Activated CD4-positive, alpha-beta T cell treated with anti-CD3 and anti-CD28 coated beads, Interleukin-2, amount 10 ng/mL, durations not matched to agents 24 days and 14 days (primary cell): Measurements from ENCODE around the gene UNC5A. TPM values are rescaled to one million over a fixed set of nuclear protein-coding genes. Genes with fewer than 3 reads are reported as not detected.

Source experiments
- DNase-seq: peaks from one replicate; pipeline ENCODE4 v3.0.0; 2022
- H3K27ac Mint-ChIP-seq: one replicate; pipeline ENCODE4 v1.8.0; 2022; ENCODE audit warnings: mild to moderate bottlenecking, mixed read lengths
- H3K27me3 Mint-ChIP-seq: one replicate; pipeline ENCODE4 v1.8.0; 2022; ENCODE audit warnings: mixed read lengths
- H3K36me3 Mint-ChIP-seq: one replicate; pipeline ENCODE4 v1.8.0; 2022; ENCODE audit warnings: low read depth, mild to moderate bottlenecking, mixed read lengths
- H3K4me1 Mint-ChIP-seq: one replicate; pipeline ENCODE4 v1.8.0; 2021; ENCODE audit warnings: mixed read lengths
- H3K4me3 Mint-ChIP-seq: one replicate; pipeline ENCODE4 v1.8.0; 2022; ENCODE audit warnings: mild to moderate bottlenecking, moderate library complexity, mixed read lengths
- H3K9me3 Mint-ChIP-seq: one replicate; pipeline ENCODE4 v1.8.0; 2021; ENCODE audit warnings: mixed read lengths
- intact Hi-C: fragments of 100-400 bp; cut with micrococcal nuclease; formaldehyde crosslinking; loops from one replicate; pipeline ENCODE4 v1.15.1; 2023
- total RNA-seq: library from RNA; stranded (reverse); gene quantifications from 2 replicates; pipeline ENCODE4 v1.2.3, GENCODE V29; 2022

Gene UNC5A
- total RNA-seq, 1 donor from 2014 or later = not detected

DNA sequence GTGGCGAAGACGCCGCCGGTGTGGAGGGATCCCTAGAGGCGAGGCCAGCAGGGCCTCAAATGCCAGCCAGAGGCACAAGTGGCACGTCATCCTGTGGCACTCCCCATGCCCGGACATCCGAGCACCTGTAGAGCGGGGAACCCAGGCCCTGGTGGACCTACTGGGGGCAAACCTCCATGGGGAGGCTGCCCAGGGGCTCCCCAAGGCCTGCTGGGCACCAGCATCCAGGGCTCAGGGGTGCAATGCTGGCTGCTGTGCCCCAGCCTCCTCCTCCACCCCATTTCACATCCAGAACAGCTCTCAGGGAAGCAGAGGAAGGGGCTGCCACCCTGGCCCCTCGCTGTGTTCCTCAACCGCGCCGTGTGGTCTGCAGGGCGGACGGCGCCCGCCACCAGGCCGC lies 45.2 kb downstream of the UNC5A start:
- no peak for DNase-seq
- H3K27me3 Mint-ChIP-seq = no peaks in the 10 kb centered on the region
- H3K27ac Mint-ChIP-seq = no peak overlapping the region
- no peaks in the 10 kb centered on the region for H3K36me3 Mint-ChIP-seq
- H3K9me3 Mint-ChIP-seq = no peaks in the 10 kb centered on the region
- no peaks in the 10 kb centered on the region for H3K4me1 Mint-ChIP-seq
- intact Hi-C loops = no loop called here
- H3K4me3 Mint-ChIP-seq = no peak overlapping the region

DNA sequence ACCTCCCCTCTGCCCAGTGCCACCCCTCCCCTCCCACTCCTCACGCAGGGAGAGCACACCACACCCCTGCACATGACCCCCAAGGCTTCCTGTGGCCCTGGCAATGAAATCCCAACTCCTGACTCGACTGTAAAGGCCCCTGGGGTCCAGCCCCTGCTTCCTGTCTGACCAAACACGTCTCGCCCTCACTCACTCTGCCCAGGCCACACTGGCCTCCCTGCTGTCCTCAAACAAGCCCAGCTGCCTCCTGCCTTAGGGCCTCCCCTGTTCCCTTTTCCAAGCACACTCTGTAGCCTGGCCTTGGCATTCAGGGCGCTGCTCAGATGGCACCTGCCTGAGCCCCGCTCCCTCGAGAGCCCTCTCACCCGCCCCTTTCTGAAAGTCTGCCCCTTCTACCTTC lies 46.4 kb downstream of the UNC5A start:
- no peaks in the 10 kb centered on the region for H3K36me3 Mint-ChIP-seq
- intact Hi-C loops = no loop called here

DNA sequence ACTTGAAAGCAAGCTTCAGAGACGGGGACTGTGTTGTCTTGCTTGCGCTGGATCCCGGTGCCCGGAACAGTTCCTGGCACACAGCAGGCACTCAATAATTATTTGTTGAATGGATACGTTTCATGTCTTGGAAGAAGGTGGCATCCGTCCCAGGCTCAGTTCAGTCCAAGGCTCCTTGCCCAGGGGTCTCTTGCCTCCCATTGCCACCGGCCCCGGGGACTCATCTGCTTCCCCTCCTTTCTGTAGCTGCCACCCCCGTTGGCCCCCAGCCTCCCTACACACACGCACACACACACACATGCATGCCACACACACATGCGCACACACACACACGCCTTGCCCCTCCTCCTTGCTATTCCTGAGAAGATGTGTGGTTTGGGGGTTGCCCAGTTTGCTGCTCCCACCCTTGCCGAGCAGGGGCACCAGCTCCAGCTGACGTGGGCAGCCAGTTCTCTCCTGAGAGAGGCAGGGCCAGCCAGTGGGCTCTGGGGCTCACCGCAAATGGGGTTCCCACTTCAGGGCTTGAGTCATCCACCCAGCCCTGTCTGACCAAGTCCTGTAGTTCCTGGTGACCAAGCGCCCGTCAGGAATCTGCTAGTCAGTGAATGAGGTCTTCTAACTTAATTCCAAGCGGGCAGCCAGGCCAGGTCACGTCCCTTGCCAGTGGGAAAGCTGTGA lies 47.0 kb downstream of the UNC5A start:
- no peak overlapping the region for H3K27ac Mint-ChIP-seq
- DNase-seq = no peak
- H3K4me3 Mint-ChIP-seq = no peak overlapping the region
- no peaks in the 10 kb centered on the region for H3K4me1 Mint-ChIP-seq
- H3K9me3 Mint-ChIP-seq = no peaks in the 10 kb centered on the region
- H3K27me3 Mint-ChIP-seq = no peaks in the 10 kb centered on the region
- H3K36me3 Mint-ChIP-seq = no peaks in the 10 kb centered on the region
- intact Hi-C loops = no loop called here

More for the DNA sequence above, 46.4 kb downstream of the UNC5A start:
- Mint-ChIP-seq H3K27ac (no peak overlapping the region), H3K4me3 (no peak overlapping the region), H3K4me1 (no peaks in the 10 kb centered on the region), H3K27me3 (no peaks in the 10 kb centered on the region), H3K9me3 (no peaks in the 10 kb centered on the region)
- no peak for DNase-seq

DNA sequence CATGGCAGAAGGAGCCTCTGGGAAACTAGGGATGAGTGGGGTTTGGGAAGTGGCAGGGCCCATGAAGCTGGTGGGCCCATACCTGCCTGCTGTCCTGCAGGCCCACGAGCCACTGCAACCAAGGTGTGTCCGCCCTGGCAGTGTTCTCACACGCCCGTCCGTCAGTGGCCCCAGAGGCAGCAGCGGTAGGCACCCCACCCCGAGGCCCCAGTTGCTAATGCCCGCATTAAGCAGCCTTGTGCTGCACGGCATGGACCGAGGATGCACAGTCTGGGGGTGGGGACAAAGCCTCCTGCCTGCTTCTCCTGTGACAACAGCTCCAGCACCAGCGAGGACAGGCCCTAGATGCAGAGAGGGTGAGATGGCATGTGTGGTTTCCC lies 47.5 kb downstream of the UNC5A start:
- DNase-seq = no peak
- peaks cover under 1% of the 10 kb centered on the region for H3K27me3 Mint-ChIP-seq
- no peaks in the 10 kb centered on the region for H3K4me1 Mint-ChIP-seq
- no peak overlapping the region for H3K27ac Mint-ChIP-seq
- H3K36me3 Mint-ChIP-seq = no peaks in the 10 kb centered on the region
- no peaks in the 10 kb centered on the region for H3K9me3 Mint-ChIP-seq
- intact Hi-C loops = no loop called here
- no peak overlapping the region for H3K4me3 Mint-ChIP-seq

DNA sequence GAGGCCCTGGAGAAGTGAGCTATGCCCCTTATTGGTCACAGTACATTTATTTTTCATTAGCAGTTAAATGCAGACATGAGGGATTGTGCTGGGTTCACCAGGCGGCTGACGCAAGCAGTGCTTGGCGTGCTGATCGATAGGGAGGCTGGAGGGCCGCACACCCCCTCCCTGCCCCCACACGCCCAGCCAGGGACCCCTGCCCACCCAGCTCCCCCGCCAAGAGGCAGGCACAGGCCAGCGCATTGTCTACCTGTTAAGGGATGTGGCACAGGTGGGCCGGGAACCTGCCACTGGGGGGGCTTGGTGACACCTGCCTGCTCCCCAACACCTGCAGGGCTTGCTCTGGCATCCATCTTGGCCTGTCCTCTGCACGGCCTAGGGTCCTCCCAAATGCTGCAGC lies 49.6 kb downstream of the UNC5A start:
- intact Hi-C loops = no loop called here
- no peak for DNase-seq
- Mint-ChIP-seq H3K27me3 (peaks cover 8% of the 10 kb centered on the region), H3K4me3 (no peak overlapping the region), H3K9me3 (no peaks in the 10 kb centered on the region), H3K4me1 (no peaks in the 10 kb centered on the region), H3K36me3 (no peaks in the 10 kb centered on the region), H3K27ac (no peak overlapping the region)

DNA sequence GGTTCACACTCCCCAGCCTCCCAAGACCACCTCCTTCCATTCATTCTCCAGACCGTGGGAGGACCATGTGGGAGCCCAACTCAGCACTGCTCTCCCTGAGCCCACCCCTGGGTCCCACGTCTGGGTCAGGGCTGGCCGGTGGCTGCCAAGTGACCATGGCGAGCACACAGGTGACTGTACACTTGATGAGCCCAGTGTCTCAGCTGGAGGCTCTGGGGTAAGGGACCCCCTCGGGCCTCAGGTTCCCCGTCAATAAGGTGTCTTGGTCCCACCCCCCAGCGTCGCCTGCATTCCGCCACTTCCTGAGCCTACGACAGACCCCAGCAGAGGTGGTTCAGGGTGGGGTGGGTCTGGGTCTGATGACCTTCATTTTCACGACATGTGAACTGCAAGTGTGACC lies 50.0 kb downstream of the UNC5A start:
- no peak for DNase-seq
- no peaks in the 10 kb centered on the region for H3K9me3 Mint-ChIP-seq
- intact Hi-C loops = no loop called here
- no peaks in the 10 kb centered on the region for H3K36me3 Mint-ChIP-seq
- H3K4me1 Mint-ChIP-seq = no peaks in the 10 kb centered on the region
- no peak overlapping the region for H3K4me3 Mint-ChIP-seq
- H3K27ac Mint-ChIP-seq = no peak overlapping the region
- H3K27me3 Mint-ChIP-seq = peaks cover 8% of the 10 kb centered on the region

DNA sequence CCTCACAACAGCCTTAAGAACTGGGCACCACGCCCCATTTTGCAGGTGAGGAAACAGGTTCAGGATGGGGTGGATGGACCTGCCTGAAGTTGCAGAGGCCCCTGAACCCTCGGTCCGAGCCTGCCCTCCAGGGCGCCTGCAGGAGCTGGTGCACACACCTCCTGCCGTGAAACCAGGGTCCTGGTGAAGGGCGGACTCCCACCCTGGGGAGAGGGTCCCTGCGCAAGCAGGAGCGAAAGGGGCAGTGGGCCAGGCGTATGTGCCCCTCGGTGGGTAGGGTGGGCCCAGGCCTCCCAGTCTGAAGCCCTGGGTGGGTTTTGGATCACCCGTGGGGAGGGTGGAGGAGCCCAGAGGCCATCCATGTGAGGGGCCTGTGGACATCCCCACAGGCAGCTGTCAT lies 50.9 kb downstream of the UNC5A start:
- DNase-seq = no peak
- H3K4me1 Mint-ChIP-seq = no peaks in the 10 kb centered on the region
- H3K36me3 Mint-ChIP-seq = no peaks in the 10 kb centered on the region
- H3K4me3 Mint-ChIP-seq = no peak overlapping the region
- intact Hi-C loops = no loop called here
- H3K9me3 Mint-ChIP-seq = no peaks in the 10 kb centered on the region
- no peak overlapping the region for H3K27ac Mint-ChIP-seq
- peaks cover 10% of the 10 kb centered on the region for H3K27me3 Mint-ChIP-seq

DNA sequence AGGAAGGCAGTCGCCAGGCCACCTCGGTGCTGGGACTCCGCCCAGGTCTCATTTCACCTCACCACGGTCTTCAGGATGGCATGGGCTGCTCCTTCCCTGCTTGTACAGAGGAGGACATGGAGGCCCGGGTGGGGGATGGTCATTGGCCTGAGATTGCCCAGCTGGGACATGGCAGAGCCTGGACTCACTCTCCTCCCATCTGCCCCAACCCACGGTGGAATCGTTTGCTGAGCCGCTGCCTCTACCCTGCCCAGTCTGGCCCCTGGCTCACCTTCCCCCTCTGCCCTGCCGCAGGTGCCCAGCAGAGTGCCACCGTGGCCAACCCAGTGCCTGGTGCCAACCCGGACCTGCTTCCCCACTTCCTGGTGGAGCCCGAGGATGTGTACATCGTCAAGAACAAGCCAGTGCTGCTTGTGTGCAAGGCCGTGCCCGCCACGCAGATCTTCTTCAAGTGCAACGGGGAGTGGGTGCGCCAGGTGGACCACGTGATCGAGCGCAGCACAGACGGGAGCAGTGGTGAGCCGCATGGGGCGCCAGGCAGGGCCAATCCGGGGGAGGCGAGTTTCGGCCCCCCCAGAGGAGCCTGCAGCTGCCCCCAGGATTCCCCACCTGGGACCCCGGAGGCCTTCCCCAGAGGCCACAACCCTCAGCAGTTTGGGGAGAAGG lies 52.1 kb downstream of the UNC5A start:
- Mint-ChIP-seq H3K27me3 (peaks cover 19% of the 10 kb centered on the region), H3K9me3 (no peaks in the 10 kb centered on the region), H3K36me3 (no peaks in the 10 kb centered on the region), H3K4me3 (no peak overlapping the region), H3K27ac (no peak overlapping the region), H3K4me1 (no peaks in the 10 kb centered on the region)
- intact Hi-C loops = no loop called here
- no peak for DNase-seq

DNA sequence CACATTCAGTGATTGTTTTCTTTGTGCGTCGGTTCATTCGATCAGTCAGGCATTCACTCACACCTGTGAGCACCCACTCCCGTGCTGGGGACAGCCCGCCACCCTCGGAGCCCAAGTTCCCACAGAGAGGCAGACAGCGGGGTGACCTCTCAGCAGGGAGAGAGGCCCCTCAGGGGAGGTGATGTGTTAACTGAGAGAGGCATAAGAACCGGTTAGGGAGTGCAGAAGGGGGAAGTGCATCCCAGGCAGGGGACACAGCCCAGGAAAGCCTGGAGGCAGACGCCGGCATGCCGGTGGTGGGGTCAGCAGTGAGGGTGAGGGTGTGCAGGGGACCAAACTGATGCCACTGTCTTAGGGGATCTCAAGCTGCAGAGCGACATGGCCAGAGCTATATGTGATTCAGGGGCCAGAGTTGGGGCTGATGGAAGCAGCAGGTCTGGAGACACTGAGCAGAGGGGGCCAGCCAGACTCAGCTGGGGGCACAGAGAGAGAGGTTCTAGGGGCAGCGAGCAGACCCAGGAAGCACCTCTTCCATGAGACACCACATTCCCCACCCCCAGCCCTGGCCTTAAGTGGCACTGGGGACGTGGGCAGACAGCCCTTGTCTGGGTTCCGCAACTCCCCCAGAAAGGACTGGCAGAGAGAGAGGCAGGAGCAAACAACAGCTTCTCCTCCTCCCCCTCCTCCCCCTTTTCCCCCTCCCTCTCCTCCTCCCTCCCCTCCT lies 52.8 kb downstream of the UNC5A start:
- no peak overlapping the region for H3K4me3 Mint-ChIP-seq
- no peaks in the 10 kb centered on the region for H3K4me1 Mint-ChIP-seq
- H3K36me3 Mint-ChIP-seq = no peaks in the 10 kb centered on the region
- H3K27ac Mint-ChIP-seq = no peak overlapping the region
- H3K27me3 Mint-ChIP-seq = peaks cover 21% of the 10 kb centered on the region
- intact Hi-C loops = no loop called here
- H3K9me3 Mint-ChIP-seq = no peaks in the 10 kb centered on the region
- DNase-seq = no peak

DNA sequence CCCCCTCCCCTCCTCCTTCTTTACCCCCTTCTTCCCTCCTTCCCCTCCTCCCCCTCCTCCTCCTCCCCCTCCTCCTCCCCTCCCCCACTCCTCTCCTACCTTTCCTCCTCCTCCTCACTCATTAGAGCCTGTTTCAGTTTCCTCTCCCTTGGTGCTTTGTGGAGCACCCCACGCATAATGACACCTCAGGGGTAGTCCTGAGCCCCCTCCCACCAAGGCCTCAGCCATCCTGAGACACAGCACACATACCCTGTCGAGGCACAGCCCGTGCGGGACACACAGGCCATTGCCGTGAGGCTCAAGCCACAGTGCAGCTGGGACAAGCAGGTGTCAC lies 53.4 kb downstream of the UNC5A start:
- Mint-ChIP-seq H3K27ac (no peak overlapping the region), H3K27me3 (peaks cover 21% of the 10 kb centered on the region), H3K36me3 (no peaks in the 10 kb centered on the region), H3K4me1 (no peaks in the 10 kb centered on the region), H3K9me3 (no peaks in the 10 kb centered on the region), H3K4me3 (no peak overlapping the region)
- no peak for DNase-seq
- intact Hi-C loops = no loop called here

DNA sequence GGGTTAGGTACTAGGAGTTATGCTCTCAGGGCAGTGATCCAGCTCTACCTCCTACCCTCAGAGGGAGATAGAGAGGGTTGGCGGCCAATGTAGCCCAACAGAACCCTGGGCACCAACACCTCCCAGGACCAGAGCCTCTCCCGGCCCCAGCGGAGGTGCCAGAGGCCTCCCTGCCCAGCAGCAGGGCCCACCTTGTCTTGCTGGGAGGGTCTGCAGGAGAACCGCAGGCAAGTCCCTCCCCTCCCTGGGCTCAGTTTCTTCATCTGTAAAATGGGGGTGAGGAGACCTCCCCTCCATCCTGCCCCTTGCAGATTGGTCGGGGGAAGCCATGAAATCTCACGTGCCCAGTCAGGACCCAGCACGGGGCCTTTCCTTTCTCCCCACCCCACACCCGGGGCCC lies 54.4 kb downstream of the UNC5A start:
- H3K27ac Mint-ChIP-seq = no peak overlapping the region
- intact Hi-C loops = no loop called here
- H3K27me3 Mint-ChIP-seq = peaks cover 21% of the 10 kb centered on the region
- no peak for DNase-seq
- no peaks in the 10 kb centered on the region for H3K36me3 Mint-ChIP-seq
- H3K9me3 Mint-ChIP-seq = no peaks in the 10 kb centered on the region
- no peaks in the 10 kb centered on the region for H3K4me1 Mint-ChIP-seq
- H3K4me3 Mint-ChIP-seq = no peak overlapping the region

DNA sequence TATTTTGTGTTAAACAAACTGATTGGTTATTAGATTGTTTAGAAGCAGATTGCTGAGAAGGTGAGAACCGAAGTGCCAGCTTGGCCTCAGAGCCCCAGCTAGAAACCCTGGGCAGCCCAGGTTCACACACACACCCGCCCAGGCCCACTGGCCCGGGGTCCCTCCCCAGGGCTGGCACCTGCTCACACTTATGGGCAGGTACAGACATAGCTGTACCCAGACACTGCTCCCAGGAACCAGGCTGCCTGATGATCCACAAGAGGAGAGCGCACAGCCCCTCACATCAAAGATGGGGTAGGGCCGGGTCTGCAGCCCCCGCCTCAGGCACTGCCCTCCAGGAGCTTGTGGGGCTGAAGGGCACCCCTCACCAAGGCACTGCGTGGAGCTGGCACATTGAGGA lies 55.6 kb downstream of the UNC5A start:
- no peak overlapping the region for H3K4me3 Mint-ChIP-seq
- no peaks in the 10 kb centered on the region for H3K9me3 Mint-ChIP-seq
- H3K27ac Mint-ChIP-seq = no peak overlapping the region
- H3K4me1 Mint-ChIP-seq = no peaks in the 10 kb centered on the region
- intact Hi-C loops = no loop called here
- no peak for DNase-seq
- peaks cover 21% of the 10 kb centered on the region for H3K27me3 Mint-ChIP-seq
- H3K36me3 Mint-ChIP-seq = no peaks in the 10 kb centered on the region

DNA sequence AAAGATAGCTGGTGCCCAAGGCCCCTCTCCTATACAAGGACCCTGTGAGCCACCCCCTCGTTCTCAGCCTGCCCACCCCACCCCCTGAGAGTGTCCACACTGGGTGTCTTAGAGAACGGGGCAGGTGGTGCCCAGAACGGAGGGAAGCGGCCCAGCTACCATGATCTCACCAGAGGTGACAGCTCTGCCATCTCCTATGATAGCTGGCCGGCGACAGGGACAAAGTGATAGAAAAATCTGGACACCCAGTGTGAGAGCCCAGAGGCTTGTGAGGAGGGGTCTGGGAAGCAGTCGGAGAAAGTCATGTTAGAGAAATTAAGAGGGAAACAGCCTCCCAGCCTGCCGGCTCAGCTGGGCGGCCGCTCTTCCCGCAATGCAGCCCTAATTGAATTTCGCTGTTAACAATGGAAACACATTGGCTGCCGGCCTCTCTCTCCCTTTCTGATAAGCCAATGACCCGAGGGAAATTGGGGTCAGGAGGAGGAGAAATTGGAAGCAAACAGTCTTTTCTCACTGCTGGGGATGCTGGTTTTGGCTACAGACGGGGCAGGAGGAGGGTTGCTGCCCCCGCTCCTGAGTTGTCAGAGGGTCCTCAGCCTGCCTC lies 56.5 kb downstream of the UNC5A start:
- no peak overlapping the region for H3K27ac Mint-ChIP-seq
- H3K36me3 Mint-ChIP-seq = no peaks in the 10 kb centered on the region
- no peaks in the 10 kb centered on the region for H3K4me1 Mint-ChIP-seq
- intact Hi-C loops = no loop called here
- no peaks in the 10 kb centered on the region for H3K9me3 Mint-ChIP-seq
- DNase-seq = no peak
- peaks cover 21% of the 10 kb centered on the region for H3K27me3 Mint-ChIP-seq
- H3K4me3 Mint-ChIP-seq = no peak overlapping the region

DNA sequence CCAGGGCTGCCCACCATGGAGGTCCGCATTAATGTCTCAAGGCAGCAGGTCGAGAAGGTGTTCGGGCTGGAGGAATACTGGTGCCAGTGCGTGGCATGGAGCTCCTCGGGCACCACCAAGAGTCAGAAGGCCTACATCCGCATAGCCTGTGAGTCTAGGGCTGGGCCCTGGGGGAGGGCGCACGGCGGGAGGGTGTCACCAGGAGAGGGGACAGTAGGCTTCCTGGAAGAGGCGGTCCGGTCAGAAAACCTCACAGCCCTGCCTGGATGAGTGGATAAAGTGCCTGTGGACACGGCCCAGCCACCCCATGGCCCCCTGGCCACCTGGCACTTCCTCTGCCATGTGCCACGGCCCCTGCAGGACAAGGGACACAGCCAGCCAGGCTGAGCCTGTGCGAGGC lies 57.8 kb downstream of the UNC5A start:
- H3K36me3 Mint-ChIP-seq = peaks cover 2% of the 10 kb centered on the region
- H3K4me3 Mint-ChIP-seq = no peak overlapping the region
- intact Hi-C loops = no loop called here
- H3K27me3 Mint-ChIP-seq = peaks cover 18% of the 10 kb centered on the region
- H3K4me1 Mint-ChIP-seq = no peaks in the 10 kb centered on the region
- DNase-seq = no peak
- no peak overlapping the region for H3K27ac Mint-ChIP-seq
- no peaks in the 10 kb centered on the region for H3K9me3 Mint-ChIP-seq
